ENCODE results near the gene SIM2. TPM values are rescaled to one million over a fixed set of nuclear protein-coding genes. Genes with fewer than 3 reads are reported as not detected.
A peak's percentile ranks its signal among the peaks of the same experiment; 100 is the strongest.

The SIM2 gene
- total and polyA plus RNA-seq, 7 experiments from 2014 or later = 0.12 TPM; not detected in 6

DNA sequence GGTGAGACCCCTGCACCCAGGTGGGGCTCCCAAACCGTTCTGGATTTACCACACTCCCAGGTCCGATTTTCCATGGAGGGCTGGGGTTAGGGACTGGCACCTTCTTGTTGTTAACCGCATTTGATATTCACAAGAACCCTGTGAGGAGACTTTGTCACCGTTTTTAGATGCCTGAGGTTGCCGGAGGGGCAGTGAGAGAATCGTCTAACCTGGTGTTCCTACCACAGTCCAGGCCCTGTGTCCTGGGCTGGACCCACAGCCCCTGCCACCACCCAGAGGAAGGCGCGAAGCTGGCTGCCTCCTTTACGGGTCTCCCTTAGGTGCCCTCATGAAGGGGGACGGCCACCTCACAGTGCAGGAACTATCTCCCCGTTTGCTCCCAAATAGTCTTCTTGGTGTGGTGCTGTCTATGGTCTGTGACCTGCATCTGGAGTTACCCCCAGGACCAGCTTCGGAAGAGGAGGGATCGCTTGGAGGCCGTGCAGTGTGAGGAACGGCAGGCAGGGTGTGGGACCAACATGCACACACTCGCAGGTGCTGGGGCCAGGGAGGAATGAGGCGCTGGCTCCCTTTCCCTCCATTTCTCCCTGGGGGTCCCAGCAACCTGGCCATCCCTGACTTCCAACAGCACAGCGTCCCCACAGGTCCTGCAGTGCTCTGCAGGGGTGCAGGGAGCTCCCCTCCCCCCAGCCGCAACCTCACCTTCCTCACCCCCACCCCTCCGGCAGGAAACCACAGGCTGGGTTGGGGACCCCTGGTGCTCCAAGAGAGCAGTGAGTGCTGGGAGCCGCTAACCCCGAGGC, 7.0 kb downstream of the SIM2 start:
- peak overlapping the region in 9 of 10 donors; percentile 51 to 84 (median 72) for H3K4me3 Mint-ChIP-seq
- Histone ChIP-seq H3K27me3 (ENCODE audit: control insufficient read depth in 2 of 2, insufficient read depth in 2 of 2, low read length in 2 of 2) (peaks cover 0 to 40% of the 10 kb centered on the region in 2 donors), H3K36me3 (ENCODE audit: control insufficient read depth in 2 of 3, insufficient read depth in 3 of 3, low read length in 3 of 3) (no peaks in the 10 kb centered on the region), H3K4me1 (ENCODE audit: control insufficient read depth in 2 of 2, insufficient read depth in 2 of 2, low read length in 2 of 2) (peaks cover 0 to 31% of the 10 kb centered on the region in 2 donors), H3K9me3 (ENCODE audit: control insufficient read depth in 2 of 3, low read length in 3 of 3) (no peaks in the 10 kb centered on the region), H3K27ac (ENCODE audit: low read depth, low read length) (no peak overlapping the region), H3K4me3 (ENCODE audit: low read length) (no peak overlapping the region)
- peak overlapping the region in 1 of 9 donors; percentile 48 for H3K27ac Mint-ChIP-seq
- ChIA-PET CTCF (no interaction called here), POLR2A (interaction anchor here (0.7 kb wide), 1 partner anchor 10 kb away, joined by 3 read pairs; no protein-coding TSS in a partner anchor)
- H3K9me3 Mint-ChIP-seq = peaks cover 0 to 3% (median 0%) of the 10 kb centered on the region in 11 donors
- peaks cover 10 to 65% (median 56%) of the 10 kb centered on the region in 7 donors for H3K4me1 Mint-ChIP-seq
- peaks cover 0 to 1% (median 0%) of the 10 kb centered on the region in 5 donors for H3K36me3 Mint-ChIP-seq
- intact Hi-C loops (cut with micrococcal nuclease) = loop anchor here in 1 of 2 donors (2.0 kb wide), 1 partner anchor 121 kb away; no protein-coding TSS in a partner anchor
- peaks cover 65 to 84% (median 77%) of the 10 kb centered on the region in 5 donors for H3K27me3 Mint-ChIP-seq
- DNase-seq (peak in 1 of 9 donors; percentile 28), ATAC-seq (peak; percentile 41)

- Histone ChIP-seq H3K9me3 (ENCODE audit: control insufficient read depth in 2 of 3, low read length in 3 of 3) (no peaks in the 10 kb centered on the region), H3K27me3 (ENCODE audit: control insufficient read depth in 2 of 2, insufficient read depth in 2 of 2, low read length in 2 of 2) (peaks cover 0 to 39% of the 10 kb centered on the region in 2 donors), H3K4me1 (ENCODE audit: control insufficient read depth in 2 of 2, insufficient read depth in 2 of 2, low read length in 2 of 2) (peaks cover 0 to 31% of the 10 kb centered on the region in 2 donors), H3K36me3 (ENCODE audit: control insufficient read depth in 2 of 3, insufficient read depth in 3 of 3, low read length in 3 of 3) (no peaks in the 10 kb centered on the region), H3K27ac (ENCODE audit: low read depth, low read length) (no peak overlapping the region), H3K4me3 (ENCODE audit: low read length) (no peak overlapping the region)
- ChIA-PET POLR2A (no interaction called here), CTCF (no interaction called here)
- intact Hi-C loops (cut with micrococcal nuclease) = loop anchor here in 1 of 2 donors (2.0 kb wide), 1 partner anchor 122 kb away; no protein-coding TSS in a partner anchor
- peak in 1 of 9 donors; percentile 16 for DNase-seq
- Mint-ChIP-seq H3K36me3 (peaks cover 0 to 1% (median 0%) of the 10 kb centered on the region in 5 donors), H3K4me1 (peaks cover 10 to 65% (median 55%) of the 10 kb centered on the region in 7 donors), H3K9me3 (peaks cover 0 to 3% (median 0%) of the 10 kb centered on the region in 11 donors), H3K4me3 (peak overlapping the region in 9 of 10 donors; percentile 51 to 84 (median 72)), H3K27ac (no peak overlapping the region), H3K27me3 (peaks cover 69 to 86% (median 81%) of the 10 kb centered on the region in 5 donors)
- ATAC-seq = no peak
Measured at GRCh38 chr21:36706482-36706852, 7.6 kb downstream of the SIM2 start.

DNA sequence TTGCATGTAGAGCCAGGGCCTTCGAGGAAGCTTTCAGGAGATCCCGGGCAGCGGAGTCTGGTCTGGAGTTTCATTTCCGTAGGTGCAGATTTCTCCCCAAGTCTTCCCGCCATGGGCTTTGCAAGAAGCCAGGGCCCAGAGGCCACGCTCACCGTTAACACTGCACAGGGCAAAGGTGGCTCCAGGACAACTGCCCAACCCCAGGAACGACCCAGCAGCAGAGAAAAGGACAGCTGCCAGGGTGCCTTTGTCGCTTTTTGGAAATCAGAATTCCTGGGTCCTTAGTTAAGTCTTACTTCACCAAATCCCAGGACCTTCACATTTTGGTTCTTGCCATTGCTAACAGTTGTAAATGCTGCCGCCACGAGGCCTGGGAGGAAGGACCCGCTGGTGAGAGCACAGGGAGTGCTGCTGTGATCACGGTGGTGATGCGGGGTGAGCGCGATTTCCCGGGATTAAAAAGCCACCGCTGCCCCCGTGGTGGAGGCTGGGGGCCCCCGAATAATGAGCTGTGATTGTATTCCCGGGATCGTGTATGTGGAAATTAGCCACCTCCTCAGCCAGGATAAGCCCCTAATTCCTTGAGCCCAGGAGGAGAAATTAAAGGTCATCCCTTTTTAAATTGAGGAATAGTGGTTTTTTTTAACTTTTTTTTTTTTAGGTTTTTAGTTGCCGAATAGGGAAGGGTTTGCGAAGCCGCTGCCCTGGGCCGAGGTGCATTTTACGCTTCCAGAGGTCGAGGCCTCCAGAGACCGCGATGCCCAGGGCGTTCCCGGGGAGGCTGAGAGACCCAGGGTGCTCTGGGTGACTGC, 8.2 kb downstream of the SIM2 start:
- intact Hi-C loops (cut with micrococcal nuclease) = loop anchor here in 1 of 2 donors (2.0 kb wide), 1 partner anchor 122 kb away; no protein-coding TSS in a partner anchor
- ChIA-PET POLR2A (no interaction called here), CTCF (no interaction called here)
- ATAC-seq = no peak
- Mint-ChIP-seq H3K27ac (no peak overlapping the region), H3K4me3 (peak overlapping the region in 9 of 10 donors; percentile 51 to 84 (median 72)), H3K4me1 (peaks cover 8 to 61% (median 51%) of the 10 kb centered on the region in 7 donors), H3K9me3 (peaks cover 0 to 3% (median 0%) of the 10 kb centered on the region in 11 donors), H3K27me3 (peaks cover 71 to 84% (median 80%) of the 10 kb centered on the region in 5 donors), H3K36me3 (peaks cover 0 to 1% (median 0%) of the 10 kb centered on the region in 5 donors)
- Histone ChIP-seq H3K27ac (ENCODE audit: low read depth, low read length) (no peak overlapping the region), H3K36me3 (ENCODE audit: control insufficient read depth in 2 of 3, insufficient read depth in 3 of 3, low read length in 3 of 3) (no peaks in the 10 kb centered on the region), H3K4me3 (ENCODE audit: low read length) (no peak overlapping the region), H3K27me3 (ENCODE audit: control insufficient read depth in 2 of 2, insufficient read depth in 2 of 2, low read length in 2 of 2) (peaks cover 0 to 36% of the 10 kb centered on the region in 2 donors), H3K4me1 (ENCODE audit: control insufficient read depth in 2 of 2, insufficient read depth in 2 of 2, low read length in 2 of 2) (peaks cover 0 to 31% of the 10 kb centered on the region in 2 donors), H3K9me3 (ENCODE audit: control insufficient read depth in 2 of 3, low read length in 3 of 3) (no peaks in the 10 kb centered on the region)
- peak in 1 of 9 donors; percentile 18 for DNase-seq

- Mint-ChIP-seq H3K4me1 (peaks cover 8 to 61% (median 51%) of the 10 kb centered on the region in 7 donors), H3K27ac (no peak overlapping the region), H3K4me3 (peak overlapping the region in 7 of 10 donors; percentile 48 to 82 (median 72)), H3K27me3 (peaks cover 71 to 84% (median 80%) of the 10 kb centered on the region in 5 donors), H3K9me3 (peaks cover 0 to 3% (median 0%) of the 10 kb centered on the region in 11 donors), H3K36me3 (peaks cover 0 to 1% (median 0%) of the 10 kb centered on the region in 5 donors)
- Histone ChIP-seq H3K9me3 (ENCODE audit: control insufficient read depth in 2 of 3, low read length in 3 of 3) (no peaks in the 10 kb centered on the region), H3K4me3 (ENCODE audit: low read length) (no peak overlapping the region), H3K36me3 (ENCODE audit: control insufficient read depth in 2 of 3, insufficient read depth in 3 of 3, low read length in 3 of 3) (no peaks in the 10 kb centered on the region), H3K4me1 (ENCODE audit: control insufficient read depth in 2 of 2, insufficient read depth in 2 of 2, low read length in 2 of 2) (peaks cover 0 to 31% of the 10 kb centered on the region in 2 donors), H3K27ac (ENCODE audit: low read depth, low read length) (no peak overlapping the region), H3K27me3 (ENCODE audit: control insufficient read depth in 2 of 2, insufficient read depth in 2 of 2, low read length in 2 of 2) (peaks cover 0 to 35% of the 10 kb centered on the region in 2 donors)
- intact Hi-C loops (cut with micrococcal nuclease) = loop anchor here in 1 of 2 donors (2.0 kb wide), 1 partner anchor 123 kb away; no protein-coding TSS in a partner anchor
- ChIA-PET CTCF (no interaction called here), POLR2A (no interaction called here)
- DNase-seq (peak in 1 of 9 donors; percentile 20), ATAC-seq (no peak)
Measured at GRCh38 chr21:36707763-36708285, 8.9 kb downstream of the SIM2 start.

- intact Hi-C loops (cut with micrococcal nuclease) = no loop called here
- ChIA-PET CTCF (no interaction called here), POLR2A (no interaction called here)
- DNase-seq = no peak
- Mint-ChIP-seq H3K27ac (no peak overlapping the region), H3K9me3 (peaks cover 0 to 6% (median 0%) of the 10 kb centered on the region in 11 donors), H3K4me3 (peak overlapping the region in 9 of 10 donors; percentile 48 to 79 (median 64)), H3K27me3 (peaks cover 69 to 84% (median 80%) of the 10 kb centered on the region in 5 donors), H3K4me1 (peaks cover 8 to 58% (median 47%) of the 10 kb centered on the region in 7 donors), H3K36me3 (peaks cover 0 to 1% (median 0%) of the 10 kb centered on the region in 5 donors)
- Histone ChIP-seq H3K27me3 (ENCODE audit: control insufficient read depth in 2 of 2, insufficient read depth in 2 of 2, low read length in 2 of 2) (peaks cover 0 to 33% of the 10 kb centered on the region in 2 donors), H3K9me3 (ENCODE audit: control insufficient read depth in 2 of 3, low read length in 3 of 3) (no peaks in the 10 kb centered on the region), H3K36me3 (ENCODE audit: control insufficient read depth in 2 of 3, insufficient read depth in 3 of 3, low read length in 3 of 3) (no peaks in the 10 kb centered on the region), H3K27ac (ENCODE audit: low read depth, low read length) (no peak overlapping the region), H3K4me3 (ENCODE audit: low read length) (no peak overlapping the region), H3K4me1 (ENCODE audit: control insufficient read depth in 2 of 2, insufficient read depth in 2 of 2, low read length in 2 of 2) (peaks cover 0 to 31% of the 10 kb centered on the region in 2 donors)
- ATAC-seq = no peak
Measured at GRCh38 chr21:36708286-36709029, 9.5 kb downstream of the SIM2 start.
